H9 (cell line): Measurements from ENCODE around the gene DUOX1. TPM values are rescaled to one million over a fixed set of nuclear protein-coding genes. Genes with fewer than 3 reads are reported as not detected.

Experiments used
- DNase-seq: peaks from one replicate; pipeline ENCODE4 v3.0.0-alpha.2; 2017
- H2AFZ ChIP-seq: one replicate; pipeline ENCODE4 v1.6.1; 2013; ENCODE audit warnings: mild to moderate bottlenecking, low read length, control low read depth, moderate library complexity
- H2AK5ac ChIP-seq: 2 replicates; pipeline ENCODE4 v1.6.1; 2013; ENCODE audit warnings: low read length, control low read depth, mixed read lengths; ENCODE audit not compliant: insufficient read length
- H2BK120ac ChIP-seq: one replicate; pipeline ENCODE4 v1.6.1; 2013; ENCODE audit warnings: low read depth, mild to moderate bottlenecking, low read length, control low read depth, inconsistent platforms; ENCODE audit not compliant: poor library complexity, severe bottlenecking
- H2BK12ac ChIP-seq: 2 replicates; pipeline ENCODE4 v1.6.1; 2013; ENCODE audit warnings: low read length, control low read depth, mixed read lengths, low read depth; ENCODE audit not compliant: insufficient read length
- H2BK15ac ChIP-seq: 2 replicates; pipeline ENCODE4 v1.6.1; 2013; ENCODE audit warnings: low read depth, low read length, control low read depth
- H2BK20ac ChIP-seq: one replicate; pipeline ENCODE4 v1.6.1; 2013; ENCODE audit warnings: low read depth, mild to moderate bottlenecking, low read length, control low read depth, inconsistent platforms; ENCODE audit not compliant: poor library complexity, severe bottlenecking
- H2BK5ac ChIP-seq: 2 replicates; pipeline ENCODE4 v1.6.1; 2013; ENCODE audit warnings: low read length, control low read depth, mixed read lengths; ENCODE audit not compliant: insufficient read length
- H3K14ac ChIP-seq: 2 replicates; pipeline ENCODE4 v1.6.1; 2013; ENCODE audit warnings: low read length, control low read depth; ENCODE audit not compliant: insufficient read depth
- H3K18ac ChIP-seq: 2 replicates; pipeline ENCODE4 v1.6.1; 2013; ENCODE audit warnings: low read depth, mild to moderate bottlenecking, mixed read lengths, low read length, control low read depth; ENCODE audit not compliant: insufficient read length
- H3K23ac ChIP-seq: 2 replicates; pipeline ENCODE4 v1.6.1; 2013; ENCODE audit warnings: low read length, control low read depth, mixed read lengths, low read depth; ENCODE audit not compliant: insufficient read length
- H3K23me2 ChIP-seq: 2 replicates; pipeline ENCODE4 v1.6.1; 2013; ENCODE audit warnings: low read depth, mild to moderate bottlenecking, mixed read lengths, low read length, control low read depth; ENCODE audit not compliant: insufficient read length, poor library complexity, severe bottlenecking
- H3K27ac ChIP-seq: 2 replicates; pipeline ENCODE4 v1.5.1; 2013; ENCODE audit warnings: low read length, control low read depth, mixed read lengths, low read depth; ENCODE audit not compliant: insufficient read length
- H3K27me3 ChIP-seq: 2 replicates; pipeline ENCODE4 v1.6.1; 2013; ENCODE audit warnings: low read length, control low read depth, inconsistent platforms; ENCODE audit not compliant: insufficient read depth
- H3K4ac ChIP-seq: 2 replicates; pipeline ENCODE4 v1.6.1; 2013; ENCODE audit warnings: low read depth, mild to moderate bottlenecking, control low read depth, inconsistent platforms, low read length, moderate library complexity
- H3K4me1 ChIP-seq: 2 replicates; pipeline ENCODE4 v1.6.1; 2013; ENCODE audit warnings: low read length, control low read depth, inconsistent platforms; ENCODE audit not compliant: insufficient read depth
- H3K4me2 ChIP-seq: 2 replicates; pipeline ENCODE4 v1.6.1; 2013; ENCODE audit warnings: low read length, control low read depth, mixed read lengths; ENCODE audit not compliant: insufficient read length, insufficient read depth
- H3K56ac ChIP-seq: 2 replicates; pipeline ENCODE4 v1.6.1; 2013; ENCODE audit warnings: low read depth, mild to moderate bottlenecking, mixed read lengths, low read length, control low read depth; ENCODE audit not compliant: insufficient read length
- H3K79me1 ChIP-seq: 2 replicates; pipeline ENCODE4 v1.6.1; 2013; ENCODE audit warnings: low read depth, mild to moderate bottlenecking, moderate library complexity, low read length, control low read depth, inconsistent platforms; ENCODE audit not compliant: insufficient read depth, poor library complexity, severe bottlenecking
- H3K79me2 ChIP-seq: 2 replicates; pipeline ENCODE4 v1.6.1; 2013; ENCODE audit warnings: low read length, control low read depth, inconsistent platforms; ENCODE audit not compliant: insufficient read depth
- H3K9ac ChIP-seq: 2 replicates; pipeline ENCODE4 v1.6.1; 2013; ENCODE audit warnings: low read length, control low read depth, mixed read lengths; ENCODE audit not compliant: insufficient read length; ENCODE audit errors: extremely low read depth
- H3K9me3 ChIP-seq: one replicate; pipeline ENCODE4 v1.6.1; 2013; ENCODE audit warnings: low read depth, low read length, inconsistent platforms; ENCODE audit not compliant: control insufficient read depth
- H3T11ph ChIP-seq: one replicate; pipeline ENCODE4 v1.6.1; 2013; ENCODE audit warnings: mild to moderate bottlenecking, low read length, control low read depth, inconsistent platforms
- H4K20me1 ChIP-seq: one replicate; pipeline ENCODE4 v1.6.1; 2013; ENCODE audit not compliant: control insufficient read depth, insufficient read length, insufficient read depth
- H4K5ac ChIP-seq: 2 replicates; pipeline ENCODE4 v1.6.1; 2013; ENCODE audit warnings: low read depth, mild to moderate bottlenecking, mixed read lengths, low read length, control low read depth; ENCODE audit not compliant: insufficient read length
- H4K8ac ChIP-seq: replicated peaks from 2 replicates; pipeline ENCODE4 v1.6.1; 2013; ENCODE audit warnings: low read length, control low read depth, mixed read lengths, low read depth; ENCODE audit not compliant: insufficient read length
- H4K91ac ChIP-seq: 2 replicates; pipeline ENCODE4 v1.6.1; 2013; ENCODE audit warnings: low read depth, mild to moderate bottlenecking, moderate library complexity, mixed read lengths, low read length, control low read depth; ENCODE audit not compliant: insufficient read length
- H3K27ac Mint-ChIP-seq, 3 experiments: 2 replicates in 2 of 3; 3 replicates in 1 of 3; pipeline ENCODE4 v1.8.0; 2020 to 2021; ENCODE audit warnings: mixed read lengths in 3 of 3, mild to moderate bottlenecking in 1 of 3, moderate library complexity in 1 of 3
- H3K27me3 Mint-ChIP-seq: 2 replicates; pipeline ENCODE4 v1.8.0; 2021; ENCODE audit warnings: low read depth, mild to moderate bottlenecking, moderate library complexity, mixed read lengths
- H3K36me3 Mint-ChIP-seq, 3 experiments: 2 replicates in 2 of 3; 3 replicates in 1 of 3; pipeline ENCODE4 v1.8.0; 2020 to 2021; ENCODE audit warnings: low read depth in 3 of 3, mixed read lengths in 3 of 3; ENCODE audit not compliant: insufficient read depth in 1 of 3
- H3K4me1 Mint-ChIP-seq, 2 experiments: 2 replicates each; pipeline ENCODE4 v1.8.0; 2020; ENCODE audit warnings: mixed read lengths in 2 of 2
- H3K4me3 Mint-ChIP-seq, 2 experiments: 2 replicates in 1 of 2; 3 replicates in 1 of 2; pipeline ENCODE4 v1.8.0; 2020 to 2021; ENCODE audit warnings: mild to moderate bottlenecking in 2 of 2, mixed read lengths in 2 of 2, moderate library complexity in 1 of 2
- H3K9me3 Mint-ChIP-seq, 2 experiments: 2 replicates in 1 of 2; 3 replicates in 1 of 2; pipeline ENCODE4 v1.8.0; 2020; ENCODE audit warnings: mild to moderate bottlenecking in 2 of 2, mixed read lengths in 2 of 2, moderate library complexity in 1 of 2
- CTCF ChIP-seq: fragments of 200-600 bp; sonication (generic); conservative IDR thresholded peaks from 3 replicates; pipeline ENCODE4 v1.8.0; 2021; ENCODE audit warnings: antibody characterized with exemption, mild to moderate bottlenecking
- WGBS: extraction: QIAGEN DNeasy Blood & Tissue Kit; methylation state at CpG from one replicate; pipeline ENCODE4 v1.1.7; 2013; ENCODE audit warnings: missing lambda C conversion rate, low lambda C conversion rate, mixed read lengths; ENCODE audit not compliant: insufficient read length; ENCODE audit errors: extremely low coverage; 5-methylcytosine and 5-hydroxymethylcytosine counted together
- total RNA-seq: library from RNA; stranded (reverse); gene quantifications from 2 replicates; pipeline ENCODE4 v1.2.1, GENCODE V29; 2021

The DUOX1 gene
- total RNA-seq, 1 experiment from 2014 or later, result 2.6 TPM

DNA sequence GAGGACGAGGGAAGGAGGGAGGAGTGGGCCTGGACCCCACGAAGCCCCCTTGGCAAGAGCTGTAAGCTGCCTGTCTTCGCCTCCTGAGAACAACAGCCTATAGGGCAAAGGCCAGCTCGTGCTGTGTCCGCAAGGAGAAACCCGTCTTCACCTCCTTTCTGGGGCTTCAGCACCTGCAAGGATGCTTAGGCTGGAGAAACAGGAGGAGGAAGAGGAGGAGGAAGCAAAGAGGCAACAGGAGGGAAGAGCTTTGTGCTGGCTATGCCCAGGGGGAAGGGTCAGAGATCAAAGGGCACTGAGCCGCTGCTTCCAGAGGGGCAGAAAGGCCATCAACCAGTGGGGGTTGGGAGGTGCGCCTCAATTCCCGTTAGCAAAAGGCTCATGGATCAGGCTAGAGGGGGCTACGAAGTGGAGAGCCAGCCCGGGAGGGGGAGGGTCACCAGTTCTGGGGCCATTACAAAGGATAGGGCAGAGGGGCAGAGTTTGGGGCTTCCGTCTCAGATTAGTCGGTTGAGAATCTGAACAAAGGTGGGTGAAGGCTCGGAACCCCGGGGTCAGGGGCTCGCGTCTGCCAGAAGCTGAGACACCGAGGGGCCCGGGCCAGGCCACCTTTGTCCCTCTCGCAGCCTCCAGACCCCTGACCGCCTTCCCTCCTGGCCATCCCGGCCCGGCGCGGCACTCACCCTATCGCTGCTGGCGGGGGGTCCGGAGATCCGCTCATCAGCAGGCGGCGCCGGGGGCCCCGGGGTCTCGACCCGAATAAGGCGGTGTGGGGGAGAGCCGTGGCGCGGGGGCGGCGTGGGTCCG, 57.2 kb downstream of the DUOX1 start:
- Mint-ChIP-seq H3K9me3 (no peaks in the 10 kb centered on the region; a peak in 2 of 5 replicates), H3K36me3 (peaks cover 0 to 6% (median 5%) of the 10 kb centered on the region in 3 experiments; a peak in 2 of 7 replicates), H3K4me1 (peaks cover 48% of the 10 kb centered on the region in 2 experiments), H3K4me3 (peak overlapping the region; percentile 87 to 97), H3K27me3 (peaks cover 38% of the 10 kb centered on the region), H3K27ac (peak overlapping the region in 2 of 3 experiments; percentile 17 to 90; a peak in 4 of 7 replicates)
- WGBS, result no CpG with 5 or more reads among the region's 42 CpGs
- H4K8ac ChIP-seq, result no peak overlapping the region
- peaks cover 5% of the 10 kb centered on the region for H3K23me2 ChIP-seq
- H3K4me2 ChIP-seq, result peak overlapping the region; percentile 56
- H3K18ac ChIP-seq, result no peak overlapping the region
- no peak overlapping the region for H2BK120ac ChIP-seq
- H3K4ac ChIP-seq, result no peak overlapping the region
- no peak for TF ChIP-seq CTCF
- peaks cover 17% of the 10 kb centered on the region for H3K4me1 ChIP-seq
- H2BK5ac ChIP-seq, result no peak overlapping the region
- no peak overlapping the region for H2BK20ac ChIP-seq
- H3T11ph ChIP-seq, result no peak overlapping the region
- H2BK12ac ChIP-seq, result no peak overlapping the region
- peak overlapping the region; percentile 2 for H3K9ac ChIP-seq
- H2BK15ac ChIP-seq, result no peak overlapping the region
- DNase-seq, result peak; percentile 47
- no peak overlapping the region for H4K5ac ChIP-seq
- H3K23ac ChIP-seq, result no peak overlapping the region
- no peaks in the 10 kb centered on the region for H4K20me1 ChIP-seq
- no peak overlapping the region for H4K91ac ChIP-seq
- no peaks in the 10 kb centered on the region for H3K9me3 ChIP-seq
- H3K79me1 ChIP-seq, result peaks cover 13% of the 10 kb centered on the region
- H2AFZ ChIP-seq, result no peak overlapping the region
- H2AK5ac ChIP-seq, result no peak overlapping the region
- H3K14ac ChIP-seq, result no peak overlapping the region
- H3K56ac ChIP-seq, result no peak overlapping the region
- peaks cover 3% of the 10 kb centered on the region; the same call in 1 of the 2 replicates for H3K79me2 ChIP-seq
- H3K27ac ChIP-seq, result no peak overlapping the region
- peaks cover 6% of the 10 kb centered on the region; the same call in 1 of the 2 replicates for H3K27me3 ChIP-seq
